Measurements from ENCODE around the gene AP3M1.

The AP3M1 gene

DNA sequence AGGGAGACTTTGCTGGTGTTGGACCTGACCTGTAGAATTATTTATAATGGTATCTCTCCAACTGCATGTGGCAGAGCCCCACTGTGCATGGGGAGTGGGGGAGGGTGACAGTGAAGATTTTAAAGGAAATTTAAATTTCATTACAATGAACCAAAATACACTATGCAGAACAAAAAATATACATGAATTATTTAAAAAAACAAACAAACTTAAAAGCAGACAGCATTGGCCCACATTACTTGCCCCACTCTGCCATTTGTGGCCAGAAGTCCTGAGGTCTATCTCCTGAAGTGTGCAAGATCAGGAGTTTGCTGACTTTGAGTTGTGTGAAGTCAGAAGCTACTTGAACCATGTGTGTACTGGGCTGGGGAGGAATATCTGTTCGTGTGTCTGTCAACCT lies 40.5 kb downstream of the AP3M1 start:
- DNase-seq = no peak

DNA sequence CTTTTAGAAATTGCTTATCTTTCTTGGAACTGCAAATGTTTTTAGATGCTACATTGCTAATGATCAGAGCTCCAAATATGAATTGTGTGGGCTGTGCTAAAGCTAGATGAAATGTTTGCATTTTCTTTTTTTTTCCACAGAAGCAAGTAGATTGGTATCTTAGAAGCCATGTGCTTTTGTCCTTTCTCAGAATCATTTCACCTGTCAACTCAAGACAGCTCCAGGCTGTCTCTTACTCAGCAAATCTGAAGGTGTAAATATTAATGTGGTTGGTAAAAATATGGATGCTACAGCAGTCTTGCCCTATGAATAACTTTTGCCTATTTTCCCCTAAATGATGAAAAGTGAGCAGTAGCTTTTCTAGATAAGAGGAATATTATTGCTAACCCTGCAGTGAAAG lies 41.2 kb downstream of the AP3M1 start:
- no peak for DNase-seq

DNA sequence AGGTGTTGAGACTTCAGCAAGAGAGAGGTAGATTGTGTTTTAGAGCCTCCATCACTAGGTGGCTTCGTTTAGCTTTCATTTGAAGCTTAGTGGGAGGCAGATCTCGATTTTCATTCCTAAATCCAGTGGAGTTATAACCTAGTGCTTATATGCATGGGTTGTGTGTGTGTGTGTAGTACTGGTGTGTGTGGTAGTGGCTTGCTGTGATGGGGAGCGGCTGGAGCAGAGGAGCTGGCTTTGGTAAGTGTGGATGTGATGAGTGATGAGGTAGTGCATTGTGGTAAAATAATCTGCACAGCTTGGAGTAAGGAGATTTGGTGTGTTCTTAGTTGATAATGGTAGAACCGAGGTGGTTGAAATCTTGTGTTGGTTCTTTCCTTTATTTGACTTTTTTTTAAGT lies 43.2 kb downstream of the AP3M1 start:
- no peak for DNase-seq

DNA sequence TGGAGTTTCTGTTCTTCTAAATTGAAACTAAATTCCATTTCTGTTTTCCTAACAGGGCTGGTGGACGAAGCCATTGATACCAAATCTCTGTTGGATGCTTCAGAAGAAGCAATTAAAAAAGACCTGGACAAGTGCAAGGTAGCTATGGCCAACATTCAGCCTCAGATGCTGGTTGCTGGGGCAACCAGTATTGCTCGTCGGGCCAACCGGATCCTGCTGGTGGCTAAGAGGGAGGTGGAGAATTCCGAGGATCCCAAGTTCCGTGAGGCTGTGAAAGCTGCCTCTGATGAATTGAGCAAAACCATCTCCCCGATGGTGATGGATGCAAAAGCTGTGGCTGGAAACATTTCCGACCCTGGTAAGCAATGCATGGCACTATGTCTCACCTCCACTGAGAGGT lies 45.6 kb downstream of the AP3M1 start:
- DNase-seq = no peak

DNA sequence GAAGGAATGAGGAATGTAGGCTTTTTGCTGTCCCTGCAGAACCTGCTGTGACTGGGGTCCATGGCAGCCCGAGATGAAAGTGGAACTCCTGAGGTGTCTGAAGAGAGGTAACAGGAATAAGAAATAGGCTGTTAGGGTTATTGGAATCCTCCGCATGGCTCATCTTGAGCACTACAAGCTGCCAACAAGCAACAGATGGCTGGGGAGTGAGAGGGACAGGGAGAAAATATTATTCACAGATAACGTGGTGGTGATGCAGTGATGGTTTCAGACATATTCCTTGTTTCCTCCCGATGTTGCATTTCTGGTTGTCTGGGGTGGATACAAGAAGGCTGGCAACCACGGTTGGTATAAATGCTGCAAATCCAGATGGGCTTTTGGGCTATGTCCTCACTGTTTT lies 46.1 kb downstream of the AP3M1 start:
- DNase-seq = no peak

DNA sequence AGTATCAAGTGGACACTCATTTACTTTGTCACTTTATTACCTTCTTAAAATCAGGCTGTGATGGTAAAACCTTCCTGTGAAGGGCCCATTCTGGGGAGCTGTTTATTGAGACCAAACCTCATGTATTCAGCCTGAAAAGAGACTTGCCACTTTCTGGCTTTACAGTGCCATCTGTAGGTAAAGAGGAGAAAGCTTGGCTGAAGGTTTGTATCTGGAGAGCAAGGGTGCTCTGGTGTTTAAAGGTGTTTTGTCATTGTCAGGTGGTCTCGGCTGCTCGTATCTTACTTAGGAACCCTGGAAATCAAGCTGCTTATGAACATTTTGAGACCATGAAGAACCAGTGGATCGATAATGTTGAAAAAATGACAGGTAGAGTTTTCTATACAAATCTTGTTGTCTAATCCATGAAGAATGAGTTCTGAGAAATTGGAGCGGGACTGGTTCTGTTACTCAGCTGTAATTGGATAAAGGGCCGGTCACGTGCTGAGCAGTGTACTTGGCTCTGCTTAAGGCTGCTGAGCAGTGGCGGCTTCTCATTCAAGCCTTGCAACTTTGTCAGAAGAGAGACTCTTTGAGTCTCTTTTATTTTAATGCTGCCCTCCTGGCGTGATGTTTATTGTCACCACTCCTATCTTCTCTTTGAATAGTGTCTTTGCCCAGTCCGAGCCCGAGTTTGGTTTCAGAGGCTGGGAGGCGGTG lies 46.9 kb downstream of the AP3M1 start:
- no peak for DNase-seq

DNA sequence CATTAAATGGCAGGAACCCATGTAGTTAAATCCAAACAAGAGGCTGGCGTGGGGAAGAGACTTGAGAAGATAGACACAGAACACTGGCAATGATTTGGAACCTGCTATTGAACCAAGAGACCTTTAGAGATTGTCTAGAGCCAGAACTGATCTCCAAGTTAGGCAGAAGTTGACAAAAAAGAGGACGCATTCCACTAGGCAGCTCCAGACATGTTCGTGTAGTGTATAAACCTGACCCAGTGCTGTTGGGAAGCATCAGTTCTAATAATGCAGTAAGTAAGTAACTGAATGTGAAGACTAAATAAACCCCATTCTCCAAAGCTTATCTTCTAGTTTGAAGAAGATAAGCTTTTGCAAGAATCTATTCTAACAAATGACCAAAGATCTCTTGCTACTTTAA lies 50.8 kb downstream of the AP3M1 start:
- DNase-seq = no peak

DNA sequence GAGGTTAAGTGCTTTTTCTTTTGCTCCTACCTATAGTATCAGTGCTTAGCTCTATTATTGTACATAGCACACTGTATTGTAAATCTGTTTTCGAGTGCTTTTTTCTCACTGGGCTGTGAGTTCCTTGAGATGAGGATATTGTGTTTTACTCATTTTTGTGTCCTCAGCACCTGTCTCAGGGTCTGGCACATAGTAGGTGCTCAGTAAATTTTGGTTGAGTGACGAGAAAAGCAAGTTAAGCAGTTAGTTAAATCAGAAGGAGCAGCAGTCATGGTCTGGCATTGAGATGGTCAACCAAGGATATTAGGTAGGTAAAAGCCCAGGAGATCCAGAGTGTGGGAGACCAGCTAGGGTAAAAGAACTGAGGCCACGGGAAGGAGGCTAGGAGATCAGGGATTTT lies 51.2 kb downstream of the AP3M1 start:
- no peak for DNase-seq

DNA sequence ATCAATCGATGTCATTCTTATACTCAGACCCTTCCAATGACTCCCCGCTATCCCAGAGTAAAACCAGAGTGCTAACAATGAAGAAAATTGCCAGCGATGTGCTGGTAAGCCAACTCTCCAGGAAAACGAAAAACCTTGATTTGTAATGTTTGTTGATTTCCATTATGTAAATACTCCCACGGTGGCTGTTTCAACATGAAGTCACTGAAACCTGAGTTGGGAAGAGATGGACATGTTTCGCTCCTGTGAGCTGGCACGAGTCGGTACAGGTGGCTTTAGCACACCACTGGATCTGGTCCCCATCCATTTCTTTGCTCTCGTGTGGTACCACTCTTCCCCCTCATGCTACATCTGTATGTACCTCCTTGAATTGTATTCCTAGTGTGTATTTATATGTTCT lies 52.9 kb downstream of the AP3M1 start:
- DNase-seq = no peak

DNA sequence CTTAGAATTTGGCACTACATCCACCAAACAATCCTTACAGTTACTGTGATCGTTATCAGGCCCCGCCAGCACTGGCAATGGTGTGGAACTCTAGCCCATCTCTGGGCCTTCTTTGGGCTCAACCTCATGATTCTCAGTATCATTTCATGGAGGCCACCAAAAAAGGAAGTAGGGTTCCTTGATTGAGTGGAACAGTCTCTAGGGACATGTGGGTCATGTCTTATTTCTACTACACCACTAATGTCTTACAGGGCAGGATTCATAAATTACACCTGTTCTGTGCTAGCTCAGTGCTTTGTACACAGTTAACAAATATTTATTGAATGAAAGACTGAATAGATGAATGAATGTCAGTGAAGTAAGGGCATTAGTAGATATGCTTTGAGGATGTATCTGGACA lies 53.9 kb downstream of the AP3M1 start:
- DNase-seq = no peak

DNA sequence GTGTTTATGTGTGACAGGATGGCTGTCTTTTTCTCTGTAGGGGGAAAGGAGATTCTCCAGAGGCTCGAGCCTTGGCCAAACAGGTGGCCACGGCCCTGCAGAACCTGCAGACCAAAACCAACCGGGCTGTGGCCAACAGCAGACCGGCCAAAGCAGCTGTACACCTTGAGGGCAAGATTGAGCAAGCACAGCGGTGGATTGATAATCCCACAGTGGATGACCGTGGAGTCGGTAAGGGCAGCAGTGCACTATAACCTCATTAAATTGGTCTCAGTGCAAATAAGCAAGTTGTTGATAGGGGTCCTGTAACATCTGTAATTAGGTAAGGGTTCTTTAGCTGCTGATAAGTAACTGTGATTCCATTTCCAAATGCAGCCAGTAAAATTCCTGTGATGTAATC lies 56.4 kb downstream of the AP3M1 start:
- DNase-seq = no peak

DNA sequence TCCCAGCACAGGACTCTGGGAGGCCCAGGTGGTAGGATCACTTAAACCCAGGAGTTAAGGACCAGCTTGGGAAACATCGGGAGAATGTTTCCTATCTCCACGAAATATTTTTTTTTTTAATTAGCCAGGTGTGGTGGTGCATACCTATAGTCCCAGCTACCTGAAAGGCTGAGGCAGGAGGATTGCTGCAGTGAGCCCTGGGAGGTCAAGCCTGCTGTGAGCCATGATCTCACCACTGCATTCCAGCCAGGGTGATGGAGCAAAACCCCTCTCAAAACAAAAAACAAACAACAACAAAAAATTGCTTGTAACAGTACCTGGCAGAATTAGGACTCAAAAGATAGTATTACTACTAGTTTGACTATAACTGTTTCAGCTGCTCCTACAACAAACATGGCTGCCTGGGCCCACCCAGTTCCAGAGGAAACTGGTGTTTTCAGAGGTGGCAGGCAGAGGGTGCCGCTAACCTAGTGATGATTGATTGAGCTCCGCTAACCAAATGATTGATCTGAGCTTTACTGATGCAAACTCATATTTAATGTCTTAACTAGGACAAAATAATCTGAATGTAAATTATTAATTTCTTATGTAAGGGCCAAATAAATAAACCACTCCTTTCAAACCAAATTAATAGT lies 57.0 kb downstream of the AP3M1 start:
- DNase-seq = no peak

DNA sequence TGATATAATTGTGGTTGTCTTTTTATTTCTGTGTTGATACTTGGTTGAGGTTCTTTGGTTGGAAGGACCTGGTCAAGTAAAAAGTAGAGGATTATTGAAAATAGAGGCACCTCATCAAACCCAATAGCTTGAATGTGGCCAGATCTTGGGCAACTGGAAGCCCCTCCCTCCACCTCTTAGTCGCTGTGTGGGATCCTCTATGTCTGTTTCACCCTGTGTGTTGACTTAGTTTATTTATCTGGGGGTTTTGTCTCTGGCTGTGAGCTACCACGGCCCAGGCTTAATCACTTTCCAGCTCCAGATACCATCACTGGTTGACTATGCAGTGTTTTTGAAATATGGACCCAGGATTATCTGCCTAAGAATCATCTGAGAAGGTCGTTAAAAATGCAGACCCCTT lies 58.3 kb downstream of the AP3M1 start:
- DNase-seq = no peak

DNA sequence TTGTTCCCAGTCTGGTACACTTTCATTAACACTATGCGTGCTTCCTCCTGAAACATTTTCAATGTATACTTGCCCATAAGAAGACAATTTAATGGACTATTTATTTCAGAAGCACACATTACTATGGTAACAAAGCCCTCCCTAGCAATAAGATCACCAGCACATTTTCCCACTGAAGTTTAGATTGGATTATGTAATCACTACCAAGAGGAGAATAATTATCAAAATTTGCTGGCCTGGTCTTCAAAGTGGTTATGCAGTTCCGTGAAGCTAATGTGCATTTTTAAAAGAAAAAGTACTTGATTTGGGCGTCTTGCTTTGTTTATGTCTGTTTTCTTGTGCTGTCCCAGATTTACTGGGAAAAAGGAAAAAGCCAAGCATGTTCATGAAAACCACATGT lies 61.9 kb downstream of the AP3M1 start:
- no peak for DNase-seq

DNA sequence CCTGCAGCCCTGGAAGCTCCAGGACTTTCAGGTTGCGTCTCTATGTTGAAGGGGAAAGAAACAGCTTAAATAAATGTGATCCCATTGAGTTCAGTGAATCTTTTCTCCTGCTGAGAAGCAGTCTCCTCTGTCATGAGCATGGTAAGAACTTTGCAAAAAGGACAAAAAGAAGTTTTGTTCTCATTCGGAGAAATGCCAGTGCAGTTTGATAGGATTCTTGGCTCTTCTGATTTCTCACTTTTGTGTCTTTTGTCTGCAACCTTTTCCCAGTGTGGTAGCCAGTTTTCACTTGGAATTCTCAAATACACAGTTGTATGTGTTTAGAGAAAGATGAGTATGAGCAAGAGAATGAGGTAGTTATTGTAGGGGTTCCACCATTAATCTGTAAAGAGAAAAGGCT lies 64.3 kb downstream of the AP3M1 start:
- DNase-seq = no peak

DNA sequence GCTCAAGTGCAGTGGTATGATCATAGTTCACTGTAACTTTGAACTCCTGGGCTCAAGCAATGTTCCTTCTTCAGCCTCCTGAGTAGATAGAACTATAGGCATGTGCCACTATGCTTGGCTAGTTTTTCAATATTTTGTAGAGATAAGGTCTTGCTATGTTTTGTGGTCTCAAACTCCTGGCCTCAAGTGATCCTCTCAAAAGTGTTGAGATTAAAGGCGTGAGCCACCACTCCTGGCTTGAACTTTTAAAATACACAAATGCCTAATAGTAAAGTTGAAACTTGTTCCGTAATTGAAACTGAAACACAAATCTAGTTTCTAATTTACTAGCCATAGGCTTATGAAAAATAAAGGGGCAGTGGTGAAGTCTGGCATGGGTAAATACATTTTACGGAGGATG lies 65.7 kb downstream of the AP3M1 start:
- no peak for DNase-seq

DNA sequence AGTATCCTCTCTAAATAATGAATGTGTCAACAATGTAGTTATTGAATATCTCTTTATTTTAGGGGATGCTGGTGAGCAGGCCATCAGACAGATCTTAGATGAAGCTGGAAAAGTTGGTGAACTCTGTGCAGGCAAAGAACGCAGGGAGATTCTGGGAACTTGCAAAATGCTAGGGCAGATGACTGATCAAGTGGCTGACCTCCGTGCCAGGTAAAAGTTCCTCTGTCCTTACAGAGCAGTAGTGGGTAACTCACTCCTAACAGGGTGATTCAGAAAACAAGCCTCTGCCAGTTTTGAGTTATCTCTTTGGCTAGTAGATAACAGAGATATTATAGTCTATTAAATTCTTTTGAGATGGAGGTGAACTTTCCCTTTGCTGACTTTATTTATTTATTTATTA lies 67.3 kb downstream of the AP3M1 start:
- DNase-seq = peak; percentile 87

DNA sequence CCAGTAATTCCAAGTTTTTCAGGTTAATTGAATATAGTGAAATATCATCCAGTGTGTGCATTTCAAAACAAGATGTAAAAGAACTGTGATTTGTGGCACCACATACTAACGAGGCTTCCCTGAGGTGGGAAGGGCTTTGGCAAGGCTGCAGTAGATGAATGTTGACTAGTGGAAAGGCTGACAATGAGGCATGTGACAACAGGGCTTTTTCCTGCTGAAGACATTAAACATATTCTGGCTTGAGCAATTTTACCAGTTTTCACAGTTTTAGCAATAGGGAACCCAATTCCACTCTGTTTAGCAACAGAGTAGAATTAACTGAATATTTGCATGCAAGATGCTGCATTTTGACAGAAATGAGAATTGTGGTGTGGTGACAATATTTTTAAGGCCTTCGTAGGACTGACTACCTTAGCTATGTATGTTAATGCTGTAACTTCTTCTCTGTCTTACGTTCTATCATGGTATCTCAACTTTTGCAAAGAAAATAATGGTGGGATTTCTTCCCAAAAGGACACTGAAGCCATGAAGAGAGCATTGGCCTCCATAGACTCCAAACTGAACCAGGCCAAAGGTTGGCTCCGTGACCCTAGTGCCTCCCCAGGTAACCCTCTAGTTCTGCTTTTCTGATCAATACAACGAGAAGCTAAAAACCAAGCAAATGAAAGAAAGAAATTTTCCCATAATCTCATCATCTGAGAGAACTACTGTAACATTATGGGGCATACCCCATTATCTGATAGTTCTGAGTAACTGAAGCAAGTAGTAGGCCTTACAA lies 68.5 kb downstream of the AP3M1 start:
- DNase-seq = no peak

DNA sequence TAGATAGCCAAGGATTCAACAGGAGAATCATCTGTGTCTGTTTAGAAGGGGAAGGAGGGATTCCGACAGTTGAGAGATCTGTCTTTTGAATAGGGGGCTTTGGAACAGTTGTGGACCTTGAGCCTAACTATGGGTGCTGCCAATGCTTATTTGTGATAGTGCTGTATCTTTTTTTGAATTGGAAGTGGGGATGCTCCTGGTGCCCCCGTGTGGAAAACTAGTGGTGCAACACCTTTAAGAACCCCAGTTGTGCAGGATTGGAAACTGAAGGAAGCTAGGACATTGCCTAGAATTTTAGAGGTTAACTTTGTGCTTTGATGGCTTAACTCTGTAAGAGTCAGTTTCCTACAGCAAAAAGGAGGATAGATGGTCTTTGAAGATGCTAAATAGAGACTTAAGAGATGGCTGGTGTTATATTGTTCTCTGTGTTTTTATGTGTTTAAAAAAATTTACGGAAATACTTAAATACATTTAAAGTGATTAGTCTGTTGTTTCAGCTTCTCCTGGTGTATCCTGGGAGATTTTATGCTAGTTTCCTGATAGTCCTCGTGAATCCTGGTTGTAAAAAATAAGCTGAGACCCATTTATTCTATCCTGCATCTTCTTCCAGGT lies 69.3 kb downstream of the AP3M1 start:
- peak; percentile 23 for DNase-seq

DNA sequence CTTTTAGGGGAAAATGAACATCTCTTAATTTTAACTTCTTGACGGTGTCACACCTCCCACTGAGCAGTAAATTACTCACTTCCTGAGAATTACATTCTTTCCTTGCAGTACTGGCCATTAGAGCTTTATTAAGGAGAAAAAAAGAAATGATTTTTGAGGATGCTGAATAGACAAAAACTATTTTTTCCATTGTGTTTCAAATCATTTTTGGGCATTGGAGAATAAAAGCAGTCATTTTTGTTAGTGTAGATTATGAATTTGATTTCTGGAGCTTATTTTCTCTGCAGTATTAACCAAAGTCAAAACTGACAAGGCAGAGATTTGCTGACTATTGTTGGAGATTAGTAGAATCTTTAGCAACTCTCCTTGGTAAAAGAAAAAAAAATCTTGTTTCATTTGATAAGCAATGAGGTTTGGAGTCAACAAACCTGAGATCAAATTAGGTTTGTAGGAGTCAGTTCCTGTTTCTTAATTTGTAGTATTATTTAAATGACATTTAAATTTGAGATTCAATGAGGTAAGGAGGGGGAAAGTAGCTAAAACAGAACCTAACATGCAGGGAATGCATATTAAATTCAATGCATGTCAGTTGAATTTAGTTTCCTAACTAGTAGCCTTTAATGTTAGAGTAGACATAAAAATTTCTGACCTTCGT lies 70.6 kb downstream of the AP3M1 start:
- DNase-seq = peak; percentile 49

DNA sequence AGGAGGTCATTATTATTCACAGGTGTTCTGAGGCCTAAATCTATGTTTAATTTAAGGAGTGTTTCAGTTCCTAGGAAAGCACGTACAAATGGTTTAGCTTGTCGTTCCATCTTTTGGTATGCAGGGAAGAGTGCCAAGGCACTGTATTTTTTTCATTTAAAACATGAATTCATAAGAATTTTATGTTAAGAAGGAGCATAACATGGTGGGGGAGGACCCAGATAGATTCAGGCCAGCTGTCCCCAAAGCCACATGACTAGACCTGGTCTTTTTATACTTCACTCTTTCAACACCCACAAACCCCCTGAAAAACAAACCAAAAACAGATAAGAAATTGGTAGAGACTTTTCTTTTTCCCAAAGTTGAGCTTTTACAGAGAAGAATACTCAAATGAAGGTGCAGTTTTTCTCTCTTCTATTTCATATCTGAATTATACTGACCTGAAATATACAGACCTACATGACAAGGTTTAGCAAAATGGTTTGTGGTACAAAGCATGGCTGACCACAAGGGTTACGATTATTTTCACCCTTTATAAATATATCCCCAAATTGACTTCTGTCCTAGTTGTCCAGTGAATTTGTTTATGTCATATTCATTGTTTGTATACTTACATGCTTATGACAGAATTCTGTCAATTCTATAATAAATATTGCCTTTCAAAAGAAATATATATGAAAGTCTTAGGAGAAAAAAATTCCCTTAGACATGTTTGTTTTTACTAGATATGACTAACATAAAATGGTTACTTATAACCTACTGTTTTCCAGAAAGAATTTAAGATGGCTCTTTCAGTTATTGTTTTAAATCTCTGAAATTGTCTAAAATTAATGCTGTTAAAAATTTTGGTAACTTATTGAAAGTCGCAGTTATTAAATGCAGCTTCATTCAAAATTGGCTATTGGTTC lies 71.3 kb downstream of the AP3M1 start:
- no peak for DNase-seq

DNA sequence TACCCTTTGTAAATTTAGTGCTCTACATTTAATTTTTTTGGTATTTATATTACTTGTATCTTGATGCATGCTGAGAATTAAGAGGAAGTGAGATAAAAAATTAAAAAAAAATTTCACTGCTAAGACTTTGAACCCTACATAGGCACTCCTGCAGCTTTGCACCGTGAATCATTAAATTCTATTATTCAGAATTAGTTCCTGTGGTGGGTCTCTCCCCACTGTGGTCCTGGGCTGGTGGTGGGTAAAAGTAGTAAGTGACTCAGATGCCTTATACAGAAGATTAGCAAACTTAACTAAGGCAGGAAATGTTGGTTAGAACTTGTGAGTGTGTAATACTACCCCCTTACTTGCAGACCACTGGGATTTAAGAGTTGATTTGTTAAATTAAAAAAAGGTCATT lies 72.6 kb downstream of the AP3M1 start:
- DNase-seq = peak; percentile 79

Data from NCI-H226 (cell line).